ENCODE data around the gene GPRC5C.

The GPRC5C gene

DNA sequence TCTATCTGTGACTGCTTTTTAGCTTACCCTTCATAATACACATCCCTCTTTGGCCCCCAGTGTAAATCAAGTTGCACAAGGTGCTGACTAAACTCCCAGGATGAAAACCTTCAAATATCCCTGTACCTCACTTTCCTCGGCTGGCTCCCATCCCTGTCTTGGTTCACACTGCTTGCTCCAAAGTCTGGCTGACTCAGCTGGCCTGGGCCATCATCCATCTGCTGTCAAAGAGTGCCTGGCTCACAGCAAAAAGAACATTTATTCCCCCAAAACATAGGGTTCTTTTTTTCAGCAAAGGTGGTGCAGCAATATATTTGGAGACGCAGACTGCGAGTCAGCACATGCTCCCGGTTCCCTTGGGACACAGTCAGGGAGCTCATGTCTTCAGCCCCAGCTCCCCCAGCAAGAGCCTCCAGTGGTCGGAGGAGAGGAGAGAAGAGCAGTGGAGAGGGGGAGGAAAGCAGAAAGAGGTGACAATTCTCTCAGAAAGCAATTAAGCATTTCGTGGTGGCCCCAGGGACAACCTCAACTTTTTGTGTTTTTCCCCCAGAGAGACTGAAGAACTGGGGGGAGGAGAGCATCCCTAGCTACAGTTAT lies 38.4 kb upstream of the GPRC5C start:
- Histone ChIP-seq H4K5ac (ENCODE audit: low read length) (no peak overlapping the region), H3K4me3 (ENCODE audit: low read length) (no peak overlapping the region), H3K9ac (ENCODE audit: low read length) (no peak overlapping the region), H3K27ac (ENCODE audit: low read depth, low read length) (no peak overlapping the region), H3K4me2 (ENCODE audit: low read length) (no peak overlapping the region), H3K79me2 (ENCODE audit: control insufficient read depth, insufficient read depth, low read length) (no peaks in the 10 kb centered on the region), H2AK5ac (ENCODE audit: low read length) (no peak overlapping the region), H2BK15ac (replicated peaks; ENCODE audit: low read depth) (no peak overlapping the region), H3K36me3 (ENCODE audit: control insufficient read depth, insufficient read depth, low read length) (no peaks in the 10 kb centered on the region), H4K8ac (ENCODE audit: low read depth, low read length) (no peak overlapping the region), H3K23ac (ENCODE audit: low read length) (no peak overlapping the region), H3K27me3 (ENCODE audit: insufficient read depth, low read length, poor library complexity) (no peaks in the 10 kb centered on the region), H3K18ac (ENCODE audit: low read length) (no peak overlapping the region), H3K4ac (ENCODE audit: low read depth, low read length) (no peak overlapping the region), H3K4me1 (ENCODE audit: control insufficient read depth, low read depth, low read length) (no peaks in the 10 kb centered on the region), H3K56ac (ENCODE audit: low read length) (no peak overlapping the region), H3K79me1 (ENCODE audit: low read length) (no peaks in the 10 kb centered on the region), H2BK5ac (ENCODE audit: low read length) (no peak overlapping the region), H2BK120ac (ENCODE audit: low read depth, low read length) (no peak overlapping the region)
- no CpG with 5 or more reads among the region's 6 CpGs for WGBS (ENCODE audit: extremely low coverage, insufficient coverage, low lambda C conversion rate)
- DNase-seq: no peak

DNA sequence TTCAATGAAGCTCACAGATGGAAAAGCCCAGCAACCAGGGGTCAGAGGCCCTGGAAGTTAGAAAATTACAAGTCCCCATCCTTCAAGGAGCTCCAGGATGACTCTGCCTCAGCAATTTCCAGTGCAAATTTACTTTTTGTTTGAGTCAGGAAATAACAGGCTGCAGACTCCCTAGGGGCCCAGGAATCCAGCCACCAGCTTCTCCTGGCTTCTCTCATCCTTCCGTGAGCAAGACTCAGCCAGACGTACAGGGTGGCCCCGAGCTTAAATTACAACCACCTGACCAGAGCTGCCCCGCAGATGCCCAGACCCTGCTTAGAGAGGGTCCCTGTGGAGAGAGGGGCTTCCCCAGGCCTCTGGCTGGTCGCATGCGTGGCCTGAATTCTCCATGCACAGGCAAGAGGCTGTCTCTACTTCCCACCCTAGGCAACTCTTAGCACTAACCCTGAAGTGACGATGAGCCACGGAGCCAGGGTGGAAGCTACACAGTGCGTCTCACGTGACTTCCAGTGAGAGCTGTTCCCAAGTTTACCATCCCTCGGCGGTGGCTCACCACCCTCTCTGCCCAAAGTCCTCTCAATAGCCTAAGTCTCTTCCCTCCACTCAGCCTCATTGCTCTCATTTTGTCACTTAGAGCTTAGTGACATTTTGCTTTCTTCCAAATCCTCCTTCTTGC lies 37.5 kb upstream of the GPRC5C start:
- Histone ChIP-seq H3K18ac (ENCODE audit: low read length) (no peak overlapping the region), H4K8ac (ENCODE audit: low read depth, low read length) (no peak overlapping the region), H3K9ac (ENCODE audit: low read length) (no peak overlapping the region), H3K4me1 (ENCODE audit: control insufficient read depth, low read depth, low read length) (no peaks in the 10 kb centered on the region), H3K4me3 (ENCODE audit: low read length) (no peak overlapping the region), H3K23ac (ENCODE audit: low read length) (no peak overlapping the region), H3K79me2 (ENCODE audit: control insufficient read depth, insufficient read depth, low read length) (no peaks in the 10 kb centered on the region), H3K27ac (ENCODE audit: low read depth, low read length) (no peak overlapping the region), H2BK120ac (ENCODE audit: low read depth, low read length) (no peak overlapping the region), H3K56ac (ENCODE audit: low read length) (no peak overlapping the region), H4K5ac (ENCODE audit: low read length) (no peak overlapping the region), H3K36me3 (ENCODE audit: control insufficient read depth, insufficient read depth, low read length) (no peaks in the 10 kb centered on the region), H2AK5ac (ENCODE audit: low read length) (no peak overlapping the region), H2BK15ac (replicated peaks; ENCODE audit: low read depth) (no peak overlapping the region), H2BK5ac (ENCODE audit: low read length) (no peak overlapping the region), H3K79me1 (ENCODE audit: low read length) (no peaks in the 10 kb centered on the region), H3K4ac (ENCODE audit: low read depth, low read length) (no peak overlapping the region), H3K27me3 (ENCODE audit: insufficient read depth, low read length, poor library complexity) (no peaks in the 10 kb centered on the region), H3K4me2 (ENCODE audit: low read length) (no peak overlapping the region)
- DNase-seq: no peak
- WGBS (ENCODE audit: extremely low coverage, insufficient coverage, low lambda C conversion rate): no CpG with 5 or more reads among the region's 12 CpGs

DNA sequence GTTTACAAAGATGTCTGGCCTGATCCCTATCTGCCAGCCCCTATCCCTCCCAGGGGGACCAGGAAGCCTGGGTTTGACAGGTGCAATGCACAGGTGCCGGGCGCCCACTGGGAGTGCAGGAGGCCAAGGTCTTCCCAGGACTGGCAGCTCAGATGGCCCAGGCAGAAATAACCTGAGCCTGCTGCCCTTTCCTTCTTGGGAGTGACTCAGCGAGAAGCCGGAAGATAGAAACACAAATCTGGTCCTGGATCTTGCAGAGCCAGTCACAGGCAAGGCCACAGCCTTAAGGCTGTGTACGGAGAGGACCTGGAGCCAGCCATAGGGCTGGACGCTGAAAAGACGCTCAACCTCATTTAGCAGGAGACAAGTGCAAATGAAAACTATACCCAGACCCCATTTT lies 36.9 kb upstream of the GPRC5C start:
- no peaks in the 10 kb centered on the region for H3K27me3 ChIP-seq (ENCODE audit: insufficient read depth, low read length, poor library complexity)
- H3K36me3 ChIP-seq (ENCODE audit: control insufficient read depth, insufficient read depth, low read length): no peaks in the 10 kb centered on the region
- WGBS (ENCODE audit: extremely low coverage, insufficient coverage, low lambda C conversion rate): no CpG with 5 or more reads among the region's 7 CpGs
- H3K9ac ChIP-seq (ENCODE audit: low read length): no peak overlapping the region
- H3K79me2 ChIP-seq (ENCODE audit: control insufficient read depth, insufficient read depth, low read length): no peaks in the 10 kb centered on the region
- H3K23ac ChIP-seq (ENCODE audit: low read length): no peak overlapping the region
- H3K4ac ChIP-seq (ENCODE audit: low read depth, low read length): no peak overlapping the region
- no peak overlapping the region for H3K56ac ChIP-seq (ENCODE audit: low read length)
- no peak overlapping the region for H3K27ac ChIP-seq (ENCODE audit: low read depth, low read length)
- H2AK5ac ChIP-seq (ENCODE audit: low read length): no peak overlapping the region
- no peak overlapping the region for H4K5ac ChIP-seq (ENCODE audit: low read length)
- no peak overlapping the region for H2BK5ac ChIP-seq (ENCODE audit: low read length)
- no peak overlapping the region for H3K4me3 ChIP-seq (ENCODE audit: low read length)
- H3K4me2 ChIP-seq (ENCODE audit: low read length): no peak overlapping the region
- H3K18ac ChIP-seq (ENCODE audit: low read length): no peak overlapping the region
- no peaks in the 10 kb centered on the region for H3K4me1 ChIP-seq (ENCODE audit: control insufficient read depth, low read depth, low read length)
- H4K8ac ChIP-seq (ENCODE audit: low read depth, low read length): no peak overlapping the region
- no peak overlapping the region for H2BK120ac ChIP-seq (ENCODE audit: low read depth, low read length)
- H2BK15ac ChIP-seq (replicated peaks; ENCODE audit: low read depth): no peak overlapping the region
- H3K79me1 ChIP-seq (ENCODE audit: low read length): no peaks in the 10 kb centered on the region
- no peak for DNase-seq

DNA sequence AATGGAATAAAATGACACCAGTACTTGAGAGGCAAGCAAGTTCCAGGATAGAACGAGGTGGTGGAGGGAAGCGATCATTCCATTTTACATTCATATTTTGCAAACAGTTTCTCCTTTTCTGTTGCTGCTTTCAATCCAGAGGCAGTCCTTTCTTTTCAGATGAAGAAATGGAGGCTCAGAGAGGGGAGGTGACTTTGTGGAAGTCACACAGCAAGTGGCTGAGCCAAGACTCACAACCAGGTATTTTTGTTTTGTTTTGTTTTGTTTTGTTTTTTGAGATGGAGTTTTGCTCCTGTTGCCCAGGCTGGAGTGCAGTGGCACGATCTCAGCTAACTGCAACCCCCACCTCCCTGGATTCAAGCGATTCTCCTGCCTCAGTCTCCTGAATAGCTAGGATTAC lies 35.3 kb upstream of the GPRC5C start:
- Histone ChIP-seq H3K56ac (ENCODE audit: low read length) (no peak overlapping the region), H2BK5ac (ENCODE audit: low read length) (no peak overlapping the region), H3K4me2 (ENCODE audit: low read length) (no peak overlapping the region), H3K79me1 (ENCODE audit: low read length) (no peaks in the 10 kb centered on the region), H3K36me3 (ENCODE audit: control insufficient read depth, insufficient read depth, low read length) (no peaks in the 10 kb centered on the region), H3K4me1 (ENCODE audit: control insufficient read depth, low read depth, low read length) (no peaks in the 10 kb centered on the region), H3K23ac (ENCODE audit: low read length) (no peak overlapping the region), H3K4ac (ENCODE audit: low read depth, low read length) (no peak overlapping the region), H3K27ac (ENCODE audit: low read depth, low read length) (no peak overlapping the region), H2AK5ac (ENCODE audit: low read length) (no peak overlapping the region), H3K27me3 (ENCODE audit: insufficient read depth, low read length, poor library complexity) (no peaks in the 10 kb centered on the region), H3K4me3 (ENCODE audit: low read length) (no peak overlapping the region), H2BK120ac (ENCODE audit: low read depth, low read length) (no peak overlapping the region), H4K5ac (ENCODE audit: low read length) (no peak overlapping the region), H3K9ac (ENCODE audit: low read length) (no peak overlapping the region), H3K79me2 (ENCODE audit: control insufficient read depth, insufficient read depth, low read length) (no peaks in the 10 kb centered on the region), H2BK15ac (replicated peaks; ENCODE audit: low read depth) (no peak overlapping the region), H3K18ac (ENCODE audit: low read length) (no peak overlapping the region), H4K8ac (ENCODE audit: low read depth, low read length) (no peak overlapping the region)
- DNase-seq: no peak
- no CpG with 5 or more reads among the region's 4 CpGs for WGBS (ENCODE audit: extremely low coverage, insufficient coverage, low lambda C conversion rate)

DNA sequence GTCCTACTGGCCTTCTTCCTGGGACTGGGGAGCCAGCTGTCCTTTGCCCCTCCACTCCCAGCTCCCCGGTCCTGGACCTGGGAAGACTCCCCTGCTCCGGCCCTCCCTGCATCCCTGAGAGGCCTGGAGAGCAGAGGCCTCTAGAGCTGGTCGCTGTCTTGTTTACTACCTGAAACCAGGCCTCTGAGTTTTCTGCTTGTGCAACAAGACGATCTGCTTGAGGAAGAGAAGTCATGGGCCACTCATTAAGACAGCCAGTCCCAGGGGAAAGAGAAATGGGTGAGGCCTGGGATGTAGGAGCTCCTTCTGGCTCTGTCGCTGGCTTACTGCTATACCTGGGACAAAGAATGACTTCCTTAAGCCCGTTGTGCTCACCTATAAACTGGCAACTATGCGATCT lies 29.8 kb upstream of the GPRC5C start:
- Histone ChIP-seq H2AK5ac (ENCODE audit: low read length) (no peak overlapping the region), H4K8ac (ENCODE audit: low read depth, low read length) (no peak overlapping the region), H2BK120ac (ENCODE audit: low read depth, low read length) (no peak overlapping the region), H3K23ac (ENCODE audit: low read length) (no peak overlapping the region), H2BK5ac (ENCODE audit: low read length) (no peak overlapping the region), H3K9ac (ENCODE audit: low read length) (no peak overlapping the region), H3K4ac (ENCODE audit: low read depth, low read length) (no peak overlapping the region), H3K18ac (ENCODE audit: low read length) (no peak overlapping the region), H3K4me2 (ENCODE audit: low read length) (no peak overlapping the region), H2BK15ac (replicated peaks; ENCODE audit: low read depth) (no peak overlapping the region), H4K5ac (ENCODE audit: low read length) (no peak overlapping the region), H3K79me2 (ENCODE audit: control insufficient read depth, insufficient read depth, low read length) (no peaks in the 10 kb centered on the region), H3K4me3 (ENCODE audit: low read length) (no peak overlapping the region), H3K56ac (ENCODE audit: low read length) (no peak overlapping the region), H3K36me3 (ENCODE audit: control insufficient read depth, insufficient read depth, low read length) (no peaks in the 10 kb centered on the region), H3K79me1 (ENCODE audit: low read length) (no peaks in the 10 kb centered on the region), H3K27ac (ENCODE audit: low read depth, low read length) (no peak overlapping the region), H3K27me3 (ENCODE audit: insufficient read depth, low read length, poor library complexity) (no peaks in the 10 kb centered on the region), H3K4me1 (ENCODE audit: control insufficient read depth, low read depth, low read length) (peaks cover 6% of the 10 kb centered on the region)
- WGBS (ENCODE audit: extremely low coverage, insufficient coverage, low lambda C conversion rate): no CpG with 5 or more reads among the region's 7 CpGs
- DNase-seq: no peak
